ENCODE measurements around the gene ZNF827. TPM values are rescaled to one million over a fixed set of nuclear protein-coding genes. Genes with fewer than 3 reads are reported as not detected.

ZNF827 gene
- total and polyA plus RNA-seq, 11 donors, result 4.5 to 30.1 (median 18.1) TPM

GRCh38 chr4:145929415-145930178 lies 9.0 kb downstream of the ZNF827 start:
- Histone ChIP-seq H3K27me3 (no peaks in the 10 kb centered on the region), H3K4me3 (no peak overlapping the region), H3K4me1 (peaks cover 0 to 28% (median 13%) of the 10 kb centered on the region in 12 donors), H3K9me3 (no peaks in the 10 kb centered on the region), H3K36me3 (no peaks in the 10 kb centered on the region), H3K27ac (peak overlapping the region in 11 of 12 donors; percentile 33 to 77 (median 52))
- 44 to 51% (median 49%) methylated on average over 2 of the region's 2 CpGs for WGBS, 4 donors
- intact Hi-C loops (cut with DNase I), result loop anchor here in 4 of 10 donors (10.0 kb wide), 5 partner anchors 45 to 315 kb away; partner anchors contain the start of genes MMAA (in 2 of the 4) and LSM6 (in 1 of the 4)
- ATAC-seq, result peak; percentile 35 to 54 (median 48)
- no peak for DNase-seq
- no peak for TF ChIP-seq CTCF (IDR thresholded peaks at IDR 0.05)
- TF ChIP-seq POLR2A (IDR thresholded peaks at IDR 0.05), result no peak

DNA sequence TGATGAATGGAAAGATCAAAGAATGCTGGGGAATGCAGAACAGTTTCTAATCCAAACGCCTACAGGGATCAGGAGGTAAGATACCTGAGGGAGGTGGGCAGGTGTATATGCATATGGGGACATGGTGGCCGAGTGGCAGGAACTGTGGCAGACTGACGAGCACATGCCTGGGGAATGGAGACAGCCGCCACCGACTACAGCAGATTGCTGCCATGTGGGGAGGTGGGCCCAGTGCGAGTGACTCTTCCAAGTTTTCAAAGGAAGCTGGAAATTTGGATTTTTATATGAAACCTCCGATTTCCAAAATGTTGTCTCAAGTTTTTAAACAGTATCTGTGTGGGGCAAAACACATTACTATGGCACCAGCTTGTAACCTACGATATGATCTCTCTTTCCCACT lies 9.9 kb downstream of the ZNF827 start:
- intact Hi-C loops (cut with DNase I), result no loop called here
- no peak for ATAC-seq

DNA sequence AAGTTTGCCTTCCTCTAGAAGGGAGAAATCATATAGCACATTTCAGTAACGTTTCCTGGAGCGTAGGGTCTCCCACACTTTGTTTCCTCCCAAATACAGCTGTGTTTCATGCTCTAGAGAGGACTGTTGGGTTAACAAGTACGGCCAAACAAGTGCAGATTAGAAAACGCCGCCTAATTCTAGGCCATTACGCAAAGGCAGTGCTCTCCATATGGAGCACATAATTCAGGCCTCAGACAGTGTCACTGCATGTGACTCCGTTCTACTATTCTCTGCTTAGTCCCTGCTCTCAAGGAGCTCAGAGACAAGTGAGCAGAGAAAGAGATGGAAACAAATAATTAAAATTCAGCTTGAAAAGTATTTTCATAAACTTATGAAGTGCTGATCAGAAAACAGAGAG lies 11.6 kb downstream of the ZNF827 start:
- Histone ChIP-seq H3K4me3 (no peak overlapping the region), H3K9me3 (no peaks in the 10 kb centered on the region), H3K27me3 (no peaks in the 10 kb centered on the region), H3K27ac (no peak overlapping the region), H3K36me3 (no peaks in the 10 kb centered on the region), H3K4me1 (peaks cover 0 to 22% (median 8%) of the 10 kb centered on the region in 12 donors)
- ATAC-seq, result no peak
- TF ChIP-seq CTCF (IDR thresholded peaks at IDR 0.05) (no peak), POLR2A (IDR thresholded peaks at IDR 0.05) (no peak)
- intact Hi-C loops (cut with DNase I), result no loop called here
- no peak for DNase-seq
- WGBS, 4 donors, result 78 to 87% (median 81%) methylated on average over 7 of the region's 7 CpGs

More for the DNA sequence above, 9.9 kb downstream of the ZNF827 start:
- Histone ChIP-seq H3K27me3 (no peaks in the 10 kb centered on the region), H3K36me3 (no peaks in the 10 kb centered on the region), H3K4me3 (no peak overlapping the region), H3K4me1 (peaks cover 0 to 22% (median 9%) of the 10 kb centered on the region in 12 donors), H3K9me3 (no peaks in the 10 kb centered on the region), H3K27ac (no peak overlapping the region)
- TF ChIP-seq CTCF (IDR thresholded peaks at IDR 0.05) (no peak), POLR2A (IDR thresholded peaks at IDR 0.05) (no peak)
- WGBS, 4 donors, result 91 to 95% (median 93%) methylated on average over 8 of the region's 8 CpGs
- DNase-seq, result no peak

- no peak overlapping the region for H3K27ac ChIP-seq
- ATAC-seq, result no peak
- H3K9me3 ChIP-seq, result no peaks in the 10 kb centered on the region
- intact Hi-C loops (cut with DNase I), result no loop called here
- TF ChIP-seq CTCF (IDR thresholded peaks at IDR 0.05) (no peak), POLR2A (IDR thresholded peaks at IDR 0.05) (no peak)
- H3K27me3 ChIP-seq, result no peaks in the 10 kb centered on the region
- 82 to 92% (median 86%) methylated on average over 1 of the region's 1 CpG for WGBS, 4 donors
- DNase-seq, result no peak
- H3K4me1 ChIP-seq, result peaks cover 0 to 19% (median 6%) of the 10 kb centered on the region in 12 donors
- H3K36me3 ChIP-seq, result no peaks in the 10 kb centered on the region
- no peak overlapping the region for H3K4me3 ChIP-seq
Measured at GRCh38 chr4:145921231-145921630, 17.4 kb downstream of the ZNF827 start.
